Measurements from ENCODE around the gene CDK5RAP2.
"Not testable (repeated sequence)": the region's sequence is repeated elsewhere in the genome, so short reads cannot be mapped to it uniquely, and the experiment has no call there.

CDK5RAP2 gene

DNA sequence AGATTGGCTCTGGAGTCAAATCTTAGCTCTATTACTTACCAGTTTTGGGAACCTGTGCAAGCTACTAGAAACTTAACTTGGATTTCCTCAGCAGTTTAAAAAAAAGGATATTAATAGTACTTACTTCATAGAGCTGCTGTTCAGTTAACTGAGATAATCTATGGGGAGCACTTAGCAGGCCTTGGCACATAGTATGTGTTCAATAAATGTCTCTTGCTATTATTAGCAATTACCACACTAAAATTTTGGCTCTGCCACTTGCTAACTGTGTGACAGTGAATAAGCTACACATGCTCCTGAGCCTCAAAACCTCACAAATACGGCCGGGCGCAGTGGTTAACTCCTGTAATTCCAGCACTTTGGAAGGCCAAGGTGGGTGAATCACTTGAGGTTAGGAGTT is 55.9 kb downstream of the CDK5RAP2 start:
- no peak overlapping the region for H3K27ac ChIP-seq
- no peak for TF ChIP-seq ZFX (IDR thresholded peaks at IDR 0.05)
- TF ChIP-seq, protein P1, sequence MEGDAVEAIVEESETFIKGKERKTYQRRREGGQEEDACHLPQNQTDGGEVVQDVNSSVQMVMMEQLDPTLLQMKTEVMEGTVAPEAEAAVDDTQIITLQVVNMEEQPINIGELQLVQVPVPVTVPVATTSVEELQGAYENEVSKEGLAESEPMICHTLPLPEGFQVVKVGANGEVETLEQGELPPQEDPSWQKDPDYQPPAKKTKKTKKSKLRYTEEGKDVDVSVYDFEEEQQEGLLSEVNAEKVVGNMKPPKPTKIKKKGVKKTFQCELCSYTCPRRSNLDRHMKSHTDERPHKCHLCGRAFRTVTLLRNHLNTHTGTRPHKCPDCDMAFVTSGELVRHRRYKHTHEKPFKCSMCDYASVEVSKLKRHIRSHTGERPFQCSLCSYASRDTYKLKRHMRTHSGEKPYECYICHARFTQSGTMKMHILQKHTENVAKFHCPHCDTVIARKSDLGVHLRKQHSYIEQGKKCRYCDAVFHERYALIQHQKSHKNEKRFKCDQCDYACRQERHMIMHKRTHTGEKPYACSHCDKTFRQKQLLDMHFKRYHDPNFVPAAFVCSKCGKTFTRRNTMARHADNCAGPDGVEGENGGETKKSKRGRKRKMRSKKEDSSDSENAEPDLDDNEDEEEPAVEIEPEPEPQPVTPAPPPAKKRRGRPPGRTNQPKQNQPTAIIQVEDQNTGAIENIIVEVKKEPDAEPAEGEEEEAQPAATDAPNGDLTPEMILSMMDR (conservative IDR thresholded peaks at IDR 0.05): no peak

DNA sequence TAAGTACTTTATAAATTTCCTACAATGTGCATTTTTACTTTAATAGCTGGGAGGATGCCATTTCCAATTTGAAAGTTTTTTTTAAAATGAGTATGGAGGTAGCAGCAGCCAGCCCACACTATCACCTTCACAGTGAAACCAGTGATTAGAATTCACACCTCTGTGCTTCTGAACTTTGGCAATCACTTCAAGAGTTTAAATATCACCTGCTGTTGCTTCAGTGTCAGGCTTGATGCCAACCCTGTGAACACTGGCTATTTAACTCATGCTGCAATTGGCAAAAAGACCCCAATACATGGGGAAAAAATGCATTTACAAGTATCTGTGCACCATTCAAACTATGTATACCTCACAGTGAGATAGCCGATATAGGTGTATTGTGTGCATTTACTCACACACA is 57.4 kb downstream of the CDK5RAP2 start:
- H3K27ac ChIP-seq: no peak overlapping the region
- TF ChIP-seq ZFX (IDR thresholded peaks at IDR 0.05): no peak
- TF ChIP-seq, protein P1 (conservative IDR thresholded peaks at IDR 0.05): no peak

DNA sequence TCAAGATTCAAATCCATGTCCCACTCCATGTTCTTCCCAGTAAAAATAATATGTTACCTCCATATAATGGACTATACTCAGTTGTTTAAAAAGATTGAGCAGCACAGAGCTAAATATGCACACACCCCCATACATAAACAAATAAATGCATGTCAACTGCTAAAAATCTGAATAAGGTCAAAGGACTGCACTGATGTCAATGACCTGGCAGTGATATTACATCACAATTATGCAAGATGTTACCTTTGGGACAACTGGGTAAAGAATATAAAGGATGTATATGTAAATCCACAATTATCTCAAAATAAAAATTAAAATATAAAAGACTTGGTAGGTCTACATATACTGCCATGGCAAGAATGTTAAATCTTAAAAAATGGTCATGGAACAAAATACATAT is 57.9 kb downstream of the CDK5RAP2 start:
- no peak overlapping the region for H3K27ac ChIP-seq
- TF ChIP-seq ZFX (IDR thresholded peaks at IDR 0.05): no peak
- TF ChIP-seq, protein P1 (conservative IDR thresholded peaks at IDR 0.05): no peak

DNA sequence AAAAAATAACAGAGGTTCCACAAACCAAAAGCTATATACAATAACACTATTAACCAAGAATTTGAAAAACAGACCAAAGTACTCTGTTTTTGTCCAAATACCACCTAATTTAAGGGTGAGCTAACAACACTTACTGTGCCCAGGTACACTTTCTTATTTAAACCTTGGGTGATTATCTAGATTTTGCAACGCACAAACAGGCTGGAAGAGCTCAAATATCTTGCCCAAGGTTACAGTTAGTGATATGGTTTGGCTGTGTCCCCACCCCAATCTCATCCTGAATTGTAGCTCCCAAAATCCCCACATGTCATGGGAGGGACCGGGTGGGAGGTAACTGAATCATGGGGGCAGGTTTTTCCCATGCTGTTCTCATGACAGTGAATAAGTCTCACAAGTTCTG is 58.9 kb downstream of the CDK5RAP2 start:
- no peak for TF ChIP-seq ZFX (IDR thresholded peaks at IDR 0.05)
- TF ChIP-seq, protein P1 (conservative IDR thresholded peaks at IDR 0.05): no peak
- H3K27ac ChIP-seq: no peak overlapping the region

DNA sequence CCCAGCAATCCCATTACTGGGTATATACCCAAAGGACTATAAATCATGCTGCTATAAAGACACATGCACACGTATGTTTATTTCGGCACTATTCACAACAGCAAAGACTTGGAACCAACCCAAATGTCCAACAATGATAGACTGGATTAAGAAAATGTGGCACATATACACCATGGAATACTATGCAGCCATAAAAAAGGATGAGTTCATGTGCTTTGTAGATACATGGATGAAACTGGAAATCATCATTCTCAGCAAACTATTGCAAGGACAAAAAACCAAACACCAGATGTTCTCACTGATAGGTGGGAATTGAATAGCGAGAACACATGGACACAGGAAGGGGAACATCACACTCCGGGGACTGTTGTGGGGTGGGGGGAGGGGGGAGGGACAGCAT is 64.0 kb downstream of the CDK5RAP2 start:
- H3K27ac ChIP-seq: not testable (repeated sequence)

DNA sequence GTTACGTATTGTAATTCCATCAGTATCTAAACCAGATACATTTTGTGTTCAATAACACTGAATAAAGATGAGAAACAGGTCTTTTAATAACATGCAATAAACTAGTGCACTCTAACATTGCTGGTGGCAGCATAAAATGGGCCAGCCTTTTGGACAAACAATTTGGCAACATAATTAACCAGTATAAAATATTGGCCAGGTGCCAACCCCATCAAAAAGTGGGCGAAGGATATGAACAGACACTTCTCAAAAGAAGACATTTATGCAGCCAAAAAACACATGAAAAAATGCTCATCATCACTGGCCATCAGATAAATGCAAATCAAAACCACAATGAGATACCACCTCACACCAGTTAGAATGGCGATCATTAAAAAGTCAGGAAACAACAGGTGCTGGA is 64.5 kb downstream of the CDK5RAP2 start:
- H3K27ac ChIP-seq: not testable (repeated sequence)

DNA sequence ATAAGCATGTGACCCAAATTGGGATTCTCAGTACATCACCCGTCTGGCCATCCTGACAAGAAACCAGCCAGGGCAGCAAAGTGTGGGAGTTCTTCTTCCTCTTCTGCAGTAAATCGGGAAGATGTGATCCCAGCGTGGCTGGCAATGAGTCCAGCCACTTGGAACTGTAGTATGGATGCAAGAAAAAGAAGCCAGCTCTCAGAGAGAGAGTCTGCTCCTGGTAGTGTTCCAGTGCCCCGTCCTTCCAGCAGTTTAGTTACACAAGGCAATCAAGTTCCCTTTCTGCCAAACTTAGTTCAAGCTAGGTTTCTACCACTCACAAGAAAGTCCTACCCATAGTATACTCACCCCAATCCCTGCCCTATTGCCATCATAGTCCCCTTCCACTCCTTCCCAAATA is 65.6 kb downstream of the CDK5RAP2 start:
- H3K27ac ChIP-seq: no peak overlapping the region
- TF ChIP-seq ZFX (IDR thresholded peaks at IDR 0.05): no peak
- TF ChIP-seq, protein P1 (conservative IDR thresholded peaks at IDR 0.05): no peak

DNA sequence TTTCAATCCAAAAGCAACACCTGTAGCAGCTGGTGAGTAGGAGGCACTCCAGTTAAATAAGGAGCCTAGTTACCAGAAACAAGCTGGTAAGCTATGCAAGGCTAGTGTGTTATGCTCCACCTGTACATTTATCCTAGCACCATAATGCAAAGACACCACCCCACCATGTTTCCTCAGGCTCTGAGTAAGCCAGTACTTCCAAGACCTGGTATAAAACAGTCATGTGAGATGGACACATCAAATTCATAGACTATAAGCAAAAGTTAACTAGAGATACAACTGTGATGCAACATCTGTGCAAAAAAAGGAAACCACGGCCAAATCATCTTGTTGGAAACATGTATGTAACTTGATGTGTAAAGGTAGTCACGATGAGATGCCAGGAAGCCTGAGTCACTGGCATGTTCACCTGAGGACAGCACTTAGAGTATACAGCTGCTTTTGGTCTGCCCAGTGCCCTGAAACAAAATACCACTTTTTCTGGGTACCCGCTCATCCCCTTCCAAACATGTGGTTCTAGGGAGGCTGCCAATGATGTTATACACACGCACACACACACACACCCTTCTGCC is 66.1 kb downstream of the CDK5RAP2 start:
- no peak for TF ChIP-seq ZFX (IDR thresholded peaks at IDR 0.05)
- TF ChIP-seq, protein P1 (conservative IDR thresholded peaks at IDR 0.05): no peak
- no peak overlapping the region for H3K27ac ChIP-seq

All from C4-2B (cell line).